A673 (cell line): Measurements from ENCODE around the gene OR7A10. TPM values are rescaled to one million over a fixed set of nuclear protein-coding genes. Genes with fewer than 3 reads are reported as not detected.
"Not testable (repeated sequence)": the region's sequence is repeated elsewhere in the genome, so short reads cannot be mapped to it uniquely, and the experiment has no call there.

Experiments used
- BruUV-seq: library from RNA; stranded (reverse); fragments of 400-500 nt; replicated peaks from 2 replicates; lab custom pipeline; 2021; lab: Mats Ljungman, UMichigan
- CTCF ChIA-PET: fragments of 300-600 bp; sonication (Branson Sonifier 250); formaldehyde crosslinking; loops from one replicate; lab custom pipeline; 2022; ENCODE audit warnings: antibody characterized with exemption; lab: Charles Lee
- POLR2A ChIA-PET: fragments of 300-600 bp; sonication (Branson Sonifier 250); formaldehyde crosslinking; loops from one replicate; lab custom pipeline; 2022; ENCODE audit warnings: antibody characterized with exemption; ENCODE audit not compliant: low non-redundant PET; lab: Charles Lee
- DNase-seq: peaks from one replicate; pipeline ENCODE4 v3.0.0-alpha.2; 2015; ENCODE audit warnings: low spot score
- H3K27ac ChIP-seq: fragments of 200-600 bp; sonication (generic); 2 replicates; pipeline ENCODE4 v1.5.1; 2016; ENCODE audit warnings: mixed run types, low read depth, mild to moderate bottlenecking, mixed read lengths, antibody characterized with exemption, low read length; ENCODE audit not compliant: poor library complexity, severe bottlenecking
- H3K27me3 ChIP-seq: fragments of 200-600 bp; sonication (generic); replicated peaks from 2 replicates; pipeline ENCODE4 v1.6.1; 2017; ENCODE audit warnings: mixed run types, low read depth, mild to moderate bottlenecking, mixed read lengths, antibody characterized with exemption, low read length; ENCODE audit not compliant: insufficient read depth, poor library complexity
- H3K36me3 ChIP-seq: fragments of 200-600 bp; sonication (generic); 2 replicates; pipeline ENCODE4 v1.6.1; 2016; ENCODE audit warnings: mixed run types, mild to moderate bottlenecking, mixed read lengths, antibody characterized with exemption, low read length; ENCODE audit not compliant: insufficient read depth, poor library complexity, severe bottlenecking
- H3K4me1 ChIP-seq: fragments of 200-600 bp; sonication (generic); 2 replicates; pipeline ENCODE4 v1.6.1; 2017; ENCODE audit warnings: mixed run types, mild to moderate bottlenecking, mixed read lengths, antibody characterized with exemption, low read length; ENCODE audit not compliant: insufficient read depth, poor library complexity, severe bottlenecking
- H3K4me3 ChIP-seq: fragments of 200-600 bp; sonication (generic); 2 replicates; pipeline ENCODE4 v1.5.1; 2016; ENCODE audit warnings: low read depth, mixed run types, mild to moderate bottlenecking, mixed read lengths, low read length; ENCODE audit not compliant: poor library complexity, severe bottlenecking
- H3K9me3 ChIP-seq: fragments of 200-600 bp; sonication (generic); 2 replicates; pipeline ENCODE4 v1.6.1; 2016; ENCODE audit warnings: mixed run types, low read depth, mild to moderate bottlenecking, mixed read lengths, antibody characterized with exemption, low read length; ENCODE audit not compliant: poor library complexity, severe bottlenecking
- EZH2 ChIP-seq: fragments of 200-600 bp; sonication (generic); IDR thresholded peaks from 2 replicates; pipeline ENCODE4 v1.6.1; 2017; ENCODE audit warnings: borderline replicate concordance, low read depth, mild to moderate bottlenecking, mixed read lengths, antibody characterized with exemption, low read length; ENCODE audit not compliant: poor library complexity, severe bottlenecking
- intact Hi-C: fragments of 100-400 bp; cut with micrococcal nuclease; formaldehyde crosslinking; loops from one replicate; pipeline ENCODE4 v1.10.0; 2022; ENCODE audit not compliant: unreplicated experiment
- total RNA-seq: library from RNA; stranded (reverse); gene quantifications from 2 replicates; pipeline ENCODE4 v1.2.3, GENCODE V29; 2021
- TF ChIP-seq, protein P1 (sequence below): fragments of 300-800, 200-600 bp; sonication (generic); conservative IDR thresholded peaks from 2 replicates; pipeline ENCODE4 v1.5.1; 2017; ENCODE audit warnings: low read depth, mild to moderate bottlenecking, antibody characterized with exemption, low read length, moderate library complexity, mixed read lengths

OR7A10 gene
- total RNA-seq, 1 experiment from 2014 or later: not detected

DNA sequence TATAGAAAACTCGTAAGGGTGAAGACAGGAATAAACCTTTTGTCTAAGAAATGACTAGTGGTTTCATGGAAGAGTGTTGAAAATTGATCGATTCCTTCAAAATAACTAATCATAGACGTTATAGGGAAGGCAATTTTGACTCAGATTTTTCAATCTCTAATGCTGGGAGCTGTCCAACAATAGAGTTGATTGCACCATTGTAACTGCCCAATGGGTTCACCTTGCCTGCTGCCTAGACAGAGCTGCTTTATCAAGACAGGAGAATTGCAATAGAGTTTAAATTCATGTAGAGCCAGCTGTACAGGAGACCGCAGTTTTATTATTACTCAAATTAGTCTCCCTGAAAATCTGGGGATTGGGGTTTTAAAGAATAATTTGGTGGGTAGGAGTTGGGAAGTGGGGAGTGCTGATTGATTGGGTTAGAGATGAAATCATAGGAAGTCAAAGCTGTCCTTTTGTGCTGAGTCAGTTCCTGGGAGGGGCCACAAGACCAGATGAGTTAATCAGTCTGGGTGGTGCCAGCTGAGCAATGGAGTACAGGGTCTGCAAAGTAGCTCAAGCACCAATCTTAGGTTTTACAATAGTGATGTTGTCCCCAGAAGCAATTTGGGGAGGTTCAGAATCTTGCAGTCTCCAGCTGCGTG is 53.5 kb downstream of the OR7A10 start:
- Histone ChIP-seq H3K27ac (no peak overlapping the region), H3K4me1 (peaks cover 3% of the 10 kb centered on the region), H3K9me3 (no peaks in the 10 kb centered on the region), H3K36me3 (no peaks in the 10 kb centered on the region), H3K4me3 (no peak overlapping the region), H3K27me3 (no peaks in the 10 kb centered on the region)
- ChIA-PET CTCF (interaction anchor here (0.7 to 1.0 kb wide), 3 partner anchors 8 to 98 kb away, joined by 4 to 11 read pairs (median 4); no protein-coding TSS in a partner anchor), POLR2A (no interaction called here)
- no TSS peak for BruUV-seq
- peak; percentile 69 for DNase-seq
- TF ChIP-seq, protein P1, sequence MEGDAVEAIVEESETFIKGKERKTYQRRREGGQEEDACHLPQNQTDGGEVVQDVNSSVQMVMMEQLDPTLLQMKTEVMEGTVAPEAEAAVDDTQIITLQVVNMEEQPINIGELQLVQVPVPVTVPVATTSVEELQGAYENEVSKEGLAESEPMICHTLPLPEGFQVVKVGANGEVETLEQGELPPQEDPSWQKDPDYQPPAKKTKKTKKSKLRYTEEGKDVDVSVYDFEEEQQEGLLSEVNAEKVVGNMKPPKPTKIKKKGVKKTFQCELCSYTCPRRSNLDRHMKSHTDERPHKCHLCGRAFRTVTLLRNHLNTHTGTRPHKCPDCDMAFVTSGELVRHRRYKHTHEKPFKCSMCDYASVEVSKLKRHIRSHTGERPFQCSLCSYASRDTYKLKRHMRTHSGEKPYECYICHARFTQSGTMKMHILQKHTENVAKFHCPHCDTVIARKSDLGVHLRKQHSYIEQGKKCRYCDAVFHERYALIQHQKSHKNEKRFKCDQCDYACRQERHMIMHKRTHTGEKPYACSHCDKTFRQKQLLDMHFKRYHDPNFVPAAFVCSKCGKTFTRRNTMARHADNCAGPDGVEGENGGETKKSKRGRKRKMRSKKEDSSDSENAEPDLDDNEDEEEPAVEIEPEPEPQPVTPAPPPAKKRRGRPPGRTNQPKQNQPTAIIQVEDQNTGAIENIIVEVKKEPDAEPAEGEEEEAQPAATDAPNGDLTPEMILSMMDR: no peak
- TF ChIP-seq EZH2: no peak
- intact Hi-C loops: no loop called here

DNA sequence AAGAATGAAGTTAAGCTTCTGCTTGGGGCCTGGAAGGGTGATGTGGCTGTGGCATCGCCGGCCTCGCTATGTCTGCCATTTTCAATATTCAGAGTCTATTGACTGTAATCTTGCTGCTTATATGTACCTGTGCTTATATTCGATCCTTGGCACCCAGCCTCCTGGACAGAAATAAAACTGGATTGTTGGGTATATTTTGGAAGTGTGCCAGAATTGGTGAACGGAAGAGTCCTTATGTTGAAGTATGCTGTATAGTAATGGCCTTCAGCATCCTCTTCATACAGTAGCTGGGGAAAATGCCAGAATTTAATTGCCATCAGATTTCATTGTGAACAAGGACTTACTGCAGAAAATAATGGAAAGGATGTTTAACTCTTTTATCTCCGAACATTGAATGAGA is 56.5 kb downstream of the OR7A10 start:
- H3K27ac ChIP-seq, H3K4me3 ChIP-seq, intact Hi-C loops, CTCF ChIA-PET, BruUV-seq, POLR2A ChIA-PET, H3K9me3 ChIP-seq, DNase-seq, H3K27me3 ChIP-seq, H3K36me3 ChIP-seq, H3K4me1 ChIP-seq: not testable (repeated sequence)

Other genes with a start within 250 kb of the OR7A10 start
- not detected in 2 replicates for gene ADGRE3, start 174.1 kb downstream of the OR7A10 start, total RNA-seq
- 19.2 TPM in 2 replicates for gene ZNF333, start 158.9 kb downstream of the OR7A10 start, total RNA-seq
- gene ADGRE2, start 70.4 kb downstream of the OR7A10 start, total RNA-seq: 0.19 and 1.5 TPM in 2 replicates
- not detected in 2 replicates for gene OR7A5, start 13.7 kb downstream of the OR7A10 start, total RNA-seq
- not detected in 2 replicates for gene OR7C1, start 13.7 kb downstream of the OR7A10 start, total RNA-seq
- not detected in 2 replicates for gene OR7A17, start 37.2 kb upstream of the OR7A10 start, total RNA-seq
- not detected in 2 replicates for gene OR7C2, start 92.6 kb upstream of the OR7A10 start, total RNA-seq
- 0.26 TPM in 1 of 2 replicates, not detected in the other for gene SLC1A6, start 130.9 kb upstream of the OR7A10 start, total RNA-seq
- not detected in 2 replicates for gene CASP14, start 200.6 kb upstream of the OR7A10 start, total RNA-seq
- not detected in 2 replicates for gene OR1I1, start 233.3 kb upstream of the OR7A10 start, total RNA-seq